HEK293 (cell line): ENCODE measurements around the gene PPFIA2.

ENCODE experiments used
- CTCF ChIA-PET: fragments of 350-600 bp; formaldehyde crosslinking; extraction: SDS; loops from one replicate; lab custom pipeline; 2021; ENCODE audit warnings: antibody characterized with exemption; lab: Yijun Ruan, JAX
- POLR2A ChIA-PET: fragments of 300-600 bp; formaldehyde crosslinking; extraction: SDS; loops from one replicate; lab custom pipeline; 2020; ENCODE audit warnings: antibody characterized with exemption, inconsistent platforms; lab: Yijun Ruan, JAX
- H3K27ac ChIP-seq: fragments of 200-500 bp; sonication (Bioruptor generic); 2 replicates; pipeline ENCODE4 v1.5.1; 2014; ENCODE audit warnings: low read depth, low read length, control low read depth, inconsistent platforms; ENCODE audit errors: extremely low read depth
- H3K36me3 ChIP-seq, 2 experiments: fragments of 200-500 bp in 1 of 2; sonication (Bioruptor generic) in 1 of 2; 1 replicate in 1 of 2; 2 replicates in 1 of 2; pipeline ENCODE4 v1.5.1; 2014 to 2017; ENCODE audit warnings: inconsistent platforms in 2 of 2, low read length in 2 of 2; ENCODE audit not compliant: control insufficient read depth in 2 of 2, insufficient read depth in 1 of 2
- H3K4me1 ChIP-seq: fragments of 200-500 bp; sonication (Bioruptor generic); 2 replicates; pipeline ENCODE4 v1.5.1; 2014; ENCODE audit warnings: mild to moderate bottlenecking, low read length, inconsistent platforms; ENCODE audit not compliant: control insufficient read depth, insufficient read depth
- H3K4me3 ChIP-seq: 2 replicates; pipeline ENCODE4 v1.5.1; 2011; ENCODE audit warnings: low read depth, mild to moderate bottlenecking, control low read depth, low read length, moderate library complexity
- H3K9me3 ChIP-seq: fragments of 200-500 bp; sonication (Bioruptor generic); 2 replicates; pipeline ENCODE4 v1.5.1; 2014; ENCODE audit warnings: low read depth, low read length, inconsistent platforms; ENCODE audit not compliant: control insufficient read depth, insufficient read depth
- EGR2 ChIP-seq: fragments of 450-650 bp; formaldehyde crosslinking; IDR thresholded peaks from 2 replicates; pipeline ENCODE4 v1.5.1; 2016; ENCODE audit warnings: low read depth, missing biosample characterization, missing genetic modification characterization
- GLI2 ChIP-seq: fragments of 450-650 bp; formaldehyde crosslinking; IDR thresholded peaks from 2 replicates; pipeline ENCODE4; 2017; ENCODE audit warnings: missing biosample characterization, missing genetic modification characterization, low read depth, borderline replicate concordance
- HOXD13 ChIP-seq: sonication (generic); formaldehyde crosslinking; IDR thresholded peaks from 2 replicates; pipeline ENCODE4 v1.8.0; 2022; ENCODE audit warnings: missing genetic modification reagents, borderline replicate concordance
- IKZF3 ChIP-seq: fragments of 450-650 bp; IDR thresholded peaks from 2 replicates; pipeline ENCODE4 v1.5.0; 2018; ENCODE audit warnings: missing biosample characterization, mild to moderate bottlenecking, missing genetic modification characterization, moderate library complexity
- ZBTB17 ChIP-seq: fragments of 450-650 bp; formaldehyde crosslinking; IDR thresholded peaks from 2 replicates; pipeline ENCODE4 v1.5.1; 2016; ENCODE audit warnings: missing biosample characterization, missing genetic modification characterization
- ZFP37 ChIP-seq: fragments of 450-650 bp; formaldehyde crosslinking; IDR thresholded peaks from 2 replicates; pipeline ENCODE4 v1.5.1; 2016; ENCODE audit warnings: missing biosample characterization, missing genetic modification characterization
- ZFP41 ChIP-seq: fragments of 450-650 bp; formaldehyde crosslinking; IDR thresholded peaks from 2 replicates; pipeline ENCODE4 v1.5.1; 2016; ENCODE audit warnings: missing biosample characterization, missing genetic modification characterization, borderline replicate concordance
- ZNF121 ChIP-seq: fragments of 450-650 bp; formaldehyde crosslinking; IDR thresholded peaks from 2 replicates; pipeline ENCODE4 v1.5.1; 2016; ENCODE audit warnings: missing biosample characterization, missing genetic modification characterization
- ZNF169 ChIP-seq: fragments of 450-650 bp; formaldehyde crosslinking; IDR thresholded peaks from 2 replicates; pipeline ENCODE4 v1.5.1; 2016; ENCODE audit warnings: missing biosample characterization, missing genetic modification characterization
- ZNF174 ChIP-seq: fragments of 450-650 bp; formaldehyde crosslinking; IDR thresholded peaks from 2 replicates; pipeline ENCODE4 v1.5.0; 2017; ENCODE audit warnings: missing biosample characterization, mild to moderate bottlenecking, missing genetic modification characterization
- ZNF354C ChIP-seq: fragments of 450-650 bp; formaldehyde crosslinking; IDR thresholded peaks from 2 replicates; pipeline ENCODE4 v1.5.1; 2016; ENCODE audit warnings: missing biosample characterization, missing genetic modification characterization, low read depth, borderline replicate concordance
- ZNF391 ChIP-seq: fragments of 450-650 bp; formaldehyde crosslinking; IDR thresholded peaks from 2 replicates; pipeline ENCODE4 v1.5.1; 2016; ENCODE audit warnings: low read depth, missing biosample characterization, missing genetic modification characterization, borderline replicate concordance
- ZNF48 ChIP-seq: fragments of 450-650 bp; formaldehyde crosslinking; IDR thresholded peaks from 2 replicates; pipeline ENCODE4 v1.5.1; 2016; ENCODE audit warnings: missing biosample characterization, missing genetic modification characterization
- ZNF510 ChIP-seq: fragments of 450-650 bp; formaldehyde crosslinking; IDR thresholded peaks from 2 replicates; pipeline ENCODE4 v1.5.1; 2018; ENCODE audit warnings: mild to moderate bottlenecking, missing genetic modification characterization, missing biosample characterization; ENCODE audit not compliant: insufficient replicate concordance
- ZNF664 ChIP-seq: fragments of 450-650 bp; formaldehyde crosslinking; IDR thresholded peaks from 2 replicates; pipeline ENCODE4 v1.5.1; 2016; ENCODE audit warnings: missing biosample characterization, missing genetic modification characterization
- ZNF837 ChIP-seq: fragments of 450-650 bp; formaldehyde crosslinking; IDR thresholded peaks from 2 replicates; pipeline ENCODE4 v1.5.1; 2016; ENCODE audit warnings: missing biosample characterization, missing genetic modification characterization
- TF ChIP-seq, protein P1 (sequence below): fragments of 450-650 bp; formaldehyde crosslinking; IDR thresholded peaks from 2 replicates; pipeline ENCODE4 v1.5.1; 2016; ENCODE audit warnings: missing biosample characterization, missing genetic modification characterization
- TF ChIP-seq, protein P2 (sequence below): fragments of 450-650 bp; formaldehyde crosslinking; IDR thresholded peaks from 2 replicates; pipeline ENCODE4 v1.5.1; 2016; ENCODE audit warnings: missing biosample characterization, missing genetic modification characterization
- TF ChIP-seq, protein P3 (sequence below): fragments of 450-650 bp; formaldehyde crosslinking; IDR thresholded peaks from 2 replicates; pipeline ENCODE4 v1.5.1; 2016; ENCODE audit warnings: missing biosample characterization, missing genetic modification characterization
- TF ChIP-seq, protein P4 (sequence below): fragments of 450-650 bp; formaldehyde crosslinking; IDR thresholded peaks from 2 replicates; pipeline ENCODE4 v1.5.1; 2016; ENCODE audit warnings: missing biosample characterization, missing genetic modification characterization, low read depth
- TF ChIP-seq, protein P5 (sequence below): fragments of 450-650 bp; formaldehyde crosslinking; IDR thresholded peaks from 2 replicates; pipeline ENCODE4 v1.5.1; 2016; ENCODE audit warnings: missing biosample characterization, missing genetic modification characterization

PPFIA2 gene

DNA sequence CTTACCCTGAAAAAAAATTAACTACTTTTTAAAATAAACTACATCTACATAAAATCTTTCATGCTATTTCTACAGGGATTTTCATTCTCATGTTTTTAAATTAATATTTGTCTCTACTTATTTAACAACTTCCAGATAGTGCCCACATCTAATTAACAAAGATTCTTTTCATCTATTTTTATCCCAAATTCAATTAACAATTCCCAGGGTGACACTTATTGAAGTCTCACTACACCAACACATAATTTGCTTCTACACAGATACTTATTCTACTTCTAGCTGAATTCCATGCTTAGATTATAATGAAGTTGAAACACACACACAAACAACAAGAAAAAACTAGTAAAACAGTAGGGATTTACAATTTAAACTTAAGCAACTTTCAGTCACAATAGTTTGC lies 344.7 kb downstream of the PPFIA2 start:
- ChIA-PET POLR2A (no interaction called here), CTCF (no interaction called here)
- Histone ChIP-seq H3K9me3 (no peaks in the 10 kb centered on the region), H3K4me1 (no peaks in the 10 kb centered on the region), H3K27ac (no peak overlapping the region), H3K36me3 (no peaks in the 10 kb centered on the region), H3K4me3 (no peak overlapping the region)
- TF ChIP-seq EGR2 (tag by site-specific recombination) (no peak), IKZF3 (no peak), ZNF354C (tag by site-specific recombination) (no peak), ZNF121 (tag by site-specific recombination) (no peak), GLI2 (tag by site-specific recombination) (no peak), ZFP41 (no peak), ZNF664 (tag by site-specific recombination) (no peak), HOXD13 (CRISPR knock-in tag) (no peak), ZFP37 (no peak), ZNF837 (tag by site-specific recombination) (no peak), ZNF510 (tag by site-specific recombination) (no peak)
- TF ChIP-seq, protein P1, sequence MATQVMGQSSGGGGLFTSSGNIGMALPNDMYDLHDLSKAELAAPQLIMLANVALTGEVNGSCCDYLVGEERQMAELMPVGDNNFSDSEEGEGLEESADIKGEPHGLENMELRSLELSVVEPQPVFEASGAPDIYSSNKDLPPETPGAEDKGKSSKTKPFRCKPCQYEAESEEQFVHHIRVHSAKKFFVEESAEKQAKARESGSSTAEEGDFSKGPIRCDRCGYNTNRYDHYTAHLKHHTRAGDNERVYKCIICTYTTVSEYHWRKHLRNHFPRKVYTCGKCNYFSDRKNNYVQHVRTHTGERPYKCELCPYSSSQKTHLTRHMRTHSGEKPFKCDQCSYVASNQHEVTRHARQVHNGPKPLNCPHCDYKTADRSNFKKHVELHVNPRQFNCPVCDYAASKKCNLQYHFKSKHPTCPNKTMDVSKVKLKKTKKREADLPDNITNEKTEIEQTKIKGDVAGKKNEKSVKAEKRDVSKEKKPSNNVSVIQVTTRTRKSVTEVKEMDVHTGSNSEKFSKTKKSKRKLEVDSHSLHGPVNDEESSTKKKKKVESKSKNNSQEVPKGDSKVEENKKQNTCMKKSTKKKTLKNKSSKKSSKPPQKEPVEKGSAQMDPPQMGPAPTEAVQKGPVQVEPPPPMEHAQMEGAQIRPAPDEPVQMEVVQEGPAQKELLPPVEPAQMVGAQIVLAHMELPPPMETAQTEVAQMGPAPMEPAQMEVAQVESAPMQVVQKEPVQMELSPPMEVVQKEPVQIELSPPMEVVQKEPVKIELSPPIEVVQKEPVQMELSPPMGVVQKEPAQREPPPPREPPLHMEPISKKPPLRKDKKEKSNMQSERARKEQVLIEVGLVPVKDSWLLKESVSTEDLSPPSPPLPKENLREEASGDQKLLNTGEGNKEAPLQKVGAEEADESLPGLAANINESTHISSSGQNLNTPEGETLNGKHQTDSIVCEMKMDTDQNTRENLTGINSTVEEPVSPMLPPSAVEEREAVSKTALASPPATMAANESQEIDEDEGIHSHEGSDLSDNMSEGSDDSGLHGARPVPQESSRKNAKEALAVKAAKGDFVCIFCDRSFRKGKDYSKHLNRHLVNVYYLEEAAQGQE, result no peak
- TF ChIP-seq, protein P2, sequence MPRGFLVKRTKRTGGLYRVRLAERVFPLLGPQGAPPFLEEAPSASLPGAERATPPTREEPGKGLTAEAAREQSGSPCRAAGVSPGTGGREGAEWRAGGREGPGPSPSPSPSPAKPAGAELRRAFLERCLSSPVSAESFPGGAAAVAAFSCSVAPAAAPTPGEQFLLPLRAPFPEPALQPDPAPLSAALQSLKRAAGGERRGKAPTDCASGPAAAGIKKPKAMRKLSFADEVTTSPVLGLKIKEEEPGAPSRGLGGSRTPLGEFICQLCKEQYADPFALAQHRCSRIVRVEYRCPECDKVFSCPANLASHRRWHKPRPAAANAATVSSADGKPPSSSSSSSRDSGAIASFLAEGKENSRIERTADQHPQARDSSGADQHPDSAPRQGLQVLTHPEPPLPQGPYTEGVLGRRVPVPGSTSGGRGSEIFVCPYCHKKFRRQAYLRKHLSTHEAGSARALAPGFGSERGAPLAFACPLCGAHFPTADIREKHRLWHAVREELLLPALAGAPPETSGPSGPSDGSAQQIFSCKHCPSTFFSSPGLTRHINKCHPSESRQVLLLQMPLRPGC (tag by site-specific recombination), result no peak
- TF ChIP-seq, protein P3, sequence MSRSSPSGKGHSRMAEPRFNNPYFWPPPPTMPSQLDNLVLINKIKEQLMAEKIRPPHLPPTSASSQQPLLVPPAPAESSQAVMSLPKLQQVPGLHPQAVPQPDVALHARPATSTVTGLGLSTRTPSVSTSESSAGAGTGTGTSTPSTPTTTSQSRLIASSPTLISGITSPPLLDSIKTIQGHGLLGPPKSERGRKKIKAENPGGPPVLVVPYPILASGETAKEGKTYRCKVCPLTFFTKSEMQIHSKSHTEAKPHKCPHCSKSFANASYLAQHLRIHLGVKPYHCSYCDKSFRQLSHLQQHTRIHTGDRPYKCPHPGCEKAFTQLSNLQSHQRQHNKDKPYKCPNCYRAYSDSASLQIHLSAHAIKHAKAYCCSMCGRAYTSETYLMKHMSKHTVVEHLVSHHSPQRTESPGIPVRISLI (tag by site-specific recombination), result no peak
- TF ChIP-seq, protein P4, sequence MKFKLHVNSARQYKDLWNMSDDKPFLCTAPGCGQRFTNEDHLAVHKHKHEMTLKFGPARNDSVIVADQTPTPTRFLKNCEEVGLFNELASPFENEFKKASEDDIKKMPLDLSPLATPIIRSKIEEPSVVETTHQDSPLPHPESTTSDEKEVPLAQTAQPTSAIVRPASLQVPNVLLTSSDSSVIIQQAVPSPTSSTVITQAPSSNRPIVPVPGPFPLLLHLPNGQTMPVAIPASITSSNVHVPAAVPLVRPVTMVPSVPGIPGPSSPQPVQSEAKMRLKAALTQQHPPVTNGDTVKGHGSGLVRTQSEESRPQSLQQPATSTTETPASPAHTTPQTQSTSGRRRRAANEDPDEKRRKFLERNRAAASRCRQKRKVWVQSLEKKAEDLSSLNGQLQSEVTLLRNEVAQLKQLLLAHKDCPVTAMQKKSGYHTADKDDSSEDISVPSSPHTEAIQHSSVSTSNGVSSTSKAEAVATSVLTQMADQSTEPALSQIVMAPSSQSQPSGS (tag by site-specific recombination), result no peak

DNA sequence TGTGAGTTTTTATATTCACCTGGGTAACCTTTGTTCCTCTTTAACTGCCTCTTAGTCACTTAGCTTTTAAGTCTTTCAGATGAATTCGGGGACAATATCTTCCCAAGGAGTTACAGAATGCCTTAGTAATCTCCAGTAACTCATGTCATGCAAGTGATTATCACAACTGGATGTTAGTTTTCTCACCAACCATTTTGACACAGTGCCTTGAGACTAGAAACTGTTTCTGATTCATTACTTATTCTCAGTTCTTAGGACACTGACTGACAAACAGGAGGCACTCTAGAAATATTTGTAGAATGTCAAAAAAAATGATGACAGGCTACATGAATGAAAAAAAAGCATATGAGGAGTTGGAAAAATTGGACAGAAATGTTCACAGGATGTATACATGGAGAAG lies 346.2 kb downstream of the PPFIA2 start:
- no peaks in the 10 kb centered on the region for H3K4me1 ChIP-seq
- POLR2A ChIA-PET, result no interaction called here
- no peak overlapping the region for H3K4me3 ChIP-seq
- H3K27ac ChIP-seq, result no peak overlapping the region
- no peaks in the 10 kb centered on the region for H3K36me3 ChIP-seq
- H3K9me3 ChIP-seq, result no peaks in the 10 kb centered on the region
- CTCF ChIA-PET, result no interaction called here
- TF ChIP-seq ZNF48 (tag by site-specific recombination) (no peak), ZBTB17 (tag by site-specific recombination) (no peak), ZNF391 (tag by site-specific recombination) (no peak), ZNF174 (tag by site-specific recombination) (no peak), ZNF169 (tag by site-specific recombination) (no peak)
- TF ChIP-seq, protein P5, sequence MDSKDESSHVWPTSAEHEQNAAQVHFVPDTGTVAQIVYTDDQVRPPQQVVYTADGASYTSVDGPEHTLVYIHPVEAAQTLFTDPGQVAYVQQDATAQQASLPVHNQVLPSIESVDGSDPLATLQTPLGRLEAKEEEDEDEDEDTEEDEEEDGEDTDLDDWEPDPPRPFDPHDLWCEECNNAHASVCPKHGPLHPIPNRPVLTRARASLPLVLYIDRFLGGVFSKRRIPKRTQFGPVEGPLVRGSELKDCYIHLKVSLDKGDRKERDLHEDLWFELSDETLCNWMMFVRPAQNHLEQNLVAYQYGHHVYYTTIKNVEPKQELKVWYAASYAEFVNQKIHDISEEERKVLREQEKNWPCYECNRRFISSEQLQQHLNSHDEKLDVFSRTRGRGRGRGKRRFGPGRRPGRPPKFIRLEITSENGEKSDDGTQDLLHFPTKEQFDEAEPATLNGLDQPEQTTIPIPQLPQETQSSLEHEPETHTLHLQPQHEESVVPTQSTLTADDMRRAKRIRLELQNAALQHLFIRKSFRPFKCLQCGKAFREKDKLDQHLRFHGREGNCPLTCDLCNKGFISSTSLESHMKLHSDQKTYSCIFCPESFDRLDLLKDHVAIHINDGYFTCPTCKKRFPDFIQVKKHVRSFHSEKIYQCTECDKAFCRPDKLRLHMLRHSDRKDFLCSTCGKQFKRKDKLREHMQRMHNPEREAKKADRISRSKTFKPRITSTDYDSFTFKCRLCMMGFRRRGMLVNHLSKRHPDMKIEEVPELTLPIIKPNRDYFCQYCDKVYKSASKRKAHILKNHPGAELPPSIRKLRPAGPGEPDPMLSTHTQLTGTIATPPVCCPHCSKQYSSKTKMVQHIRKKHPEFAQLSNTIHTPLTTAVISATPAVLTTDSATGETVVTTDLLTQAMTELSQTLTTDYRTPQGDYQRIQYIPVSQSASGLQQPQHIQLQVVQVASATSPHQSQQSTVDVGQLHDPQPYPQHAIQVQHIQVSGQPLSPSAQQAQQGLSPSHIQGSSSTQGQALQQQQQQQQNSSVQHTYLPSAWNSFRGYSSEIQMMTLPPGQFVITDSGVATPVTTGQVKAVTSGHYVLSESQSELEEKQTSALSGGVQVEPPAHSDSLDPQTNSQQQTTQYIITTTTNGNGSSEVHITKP, result no peak
- TF ChIP-seq, all 188 proteins: peak for 0
